ENCODE measurements around the gene CYP4Z1.
A peak's percentile ranks its signal among the peaks of the same experiment; 100 is the strongest.
"Not testable (repeated sequence)": the region's sequence is repeated elsewhere in the genome, so short reads cannot be mapped to it uniquely, and the experiment has no call there.

The CYP4Z1 gene, protein sequence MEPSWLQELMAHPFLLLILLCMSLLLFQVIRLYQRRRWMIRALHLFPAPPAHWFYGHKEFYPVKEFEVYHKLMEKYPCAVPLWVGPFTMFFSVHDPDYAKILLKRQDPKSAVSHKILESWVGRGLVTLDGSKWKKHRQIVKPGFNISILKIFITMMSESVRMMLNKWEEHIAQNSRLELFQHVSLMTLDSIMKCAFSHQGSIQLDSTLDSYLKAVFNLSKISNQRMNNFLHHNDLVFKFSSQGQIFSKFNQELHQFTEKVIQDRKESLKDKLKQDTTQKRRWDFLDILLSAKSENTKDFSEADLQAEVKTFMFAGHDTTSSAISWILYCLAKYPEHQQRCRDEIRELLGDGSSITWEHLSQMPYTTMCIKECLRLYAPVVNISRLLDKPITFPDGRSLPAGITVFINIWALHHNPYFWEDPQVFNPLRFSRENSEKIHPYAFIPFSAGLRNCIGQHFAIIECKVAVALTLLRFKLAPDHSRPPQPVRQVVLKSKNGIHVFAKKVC

DNA sequence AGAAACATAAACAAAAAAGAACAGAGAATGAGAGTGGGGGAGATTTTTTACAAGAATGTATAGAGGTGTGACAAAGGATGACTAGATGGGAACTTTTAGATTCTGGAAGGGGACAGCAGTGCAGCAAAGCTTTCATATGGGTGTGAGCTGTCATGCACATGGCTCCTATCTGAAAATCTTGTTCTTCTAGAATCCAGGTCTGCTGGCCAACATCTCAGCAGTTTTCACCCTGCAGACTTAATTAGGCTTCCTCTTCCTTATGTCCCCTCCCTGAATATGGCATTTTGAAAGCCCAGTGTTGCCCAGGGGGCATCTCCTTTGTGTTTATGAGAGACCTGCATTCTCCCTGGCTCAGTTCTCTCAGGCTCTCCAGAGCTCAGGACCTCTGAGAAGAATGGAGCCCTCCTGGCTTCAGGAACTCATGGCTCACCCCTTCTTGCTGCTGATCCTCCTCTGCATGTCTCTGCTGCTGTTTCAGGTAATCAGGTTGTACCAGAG lies at the start of gene CYP4Z1:
CYP4Z1 (plus strand) TSS at position 135 of the 498 bp plus-strand sequence; CDS start at position 395, 260 bp downstream.
- no peak for DNase-seq

DNA sequence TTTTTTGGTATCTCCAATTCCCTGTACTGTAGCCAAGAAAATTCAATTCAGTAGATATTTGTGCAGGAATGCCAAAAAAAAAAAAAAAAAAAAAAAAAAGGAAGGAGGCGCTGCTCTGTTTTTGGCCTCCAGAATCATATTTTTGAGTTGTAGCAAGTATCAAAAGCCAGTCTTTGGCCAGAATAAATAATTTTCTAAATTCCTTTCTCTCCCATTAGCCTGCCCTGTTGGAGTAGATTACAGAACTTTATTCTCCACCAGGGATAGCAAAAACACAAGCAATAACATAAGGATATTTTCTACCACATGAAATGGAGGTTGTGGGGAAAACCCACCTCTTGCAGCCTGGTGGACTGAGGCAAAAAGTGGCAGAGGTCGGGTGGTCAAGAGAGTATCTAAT lies 46.0 kb upstream of the CYP4Z1 start:
- no peak for DNase-seq

DNA sequence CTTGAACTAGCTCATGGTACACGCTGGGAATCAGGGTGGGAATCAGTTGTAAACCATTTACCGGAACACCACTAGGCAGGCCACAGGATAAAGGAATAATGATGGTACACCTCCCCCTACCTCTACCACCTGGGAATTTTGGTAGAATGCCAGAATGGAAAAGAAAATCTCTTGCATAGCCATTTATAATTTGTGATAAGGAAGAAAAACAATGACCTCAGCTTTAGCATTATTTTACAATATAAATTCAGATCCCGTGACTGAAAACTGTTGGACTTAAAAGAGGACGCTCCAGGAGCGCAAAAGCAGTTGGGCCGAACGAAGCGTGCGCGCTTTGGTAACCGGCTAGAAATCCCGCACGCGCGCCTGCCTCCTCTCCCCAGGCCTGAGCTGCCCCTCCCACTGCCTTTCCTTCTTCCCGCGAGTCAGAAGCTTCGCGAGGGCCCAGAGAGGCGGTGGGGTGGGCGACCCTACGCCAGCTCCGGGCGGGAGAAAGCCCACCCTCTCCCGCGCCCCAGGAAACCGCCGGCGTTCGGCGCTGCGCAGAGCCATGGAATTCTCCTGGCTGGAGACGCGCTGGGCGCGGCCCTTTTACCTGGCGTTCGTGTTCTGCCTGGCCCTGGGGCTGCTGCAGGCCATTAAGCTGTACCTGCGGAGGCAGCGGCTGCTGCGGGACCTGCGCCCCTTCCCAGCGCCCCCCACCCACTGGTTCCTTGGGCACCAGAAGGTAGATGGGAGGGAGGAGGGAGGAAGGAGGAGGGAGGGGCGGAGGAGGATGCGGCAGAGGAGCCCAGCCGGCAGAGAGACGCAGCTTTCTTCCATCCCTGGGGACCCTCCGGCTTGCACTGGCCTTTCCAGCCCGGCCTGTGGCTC lies 43.5 kb upstream of the CYP4Z1 start, which contains the start of gene CYP4X1:
CYP4X1 (plus strand) TSS at position 402 of the 873 bp plus-strand sequence; CDS start at position 551, 149 bp downstream.
- peak; percentile 75 for DNase-seq

DNA sequence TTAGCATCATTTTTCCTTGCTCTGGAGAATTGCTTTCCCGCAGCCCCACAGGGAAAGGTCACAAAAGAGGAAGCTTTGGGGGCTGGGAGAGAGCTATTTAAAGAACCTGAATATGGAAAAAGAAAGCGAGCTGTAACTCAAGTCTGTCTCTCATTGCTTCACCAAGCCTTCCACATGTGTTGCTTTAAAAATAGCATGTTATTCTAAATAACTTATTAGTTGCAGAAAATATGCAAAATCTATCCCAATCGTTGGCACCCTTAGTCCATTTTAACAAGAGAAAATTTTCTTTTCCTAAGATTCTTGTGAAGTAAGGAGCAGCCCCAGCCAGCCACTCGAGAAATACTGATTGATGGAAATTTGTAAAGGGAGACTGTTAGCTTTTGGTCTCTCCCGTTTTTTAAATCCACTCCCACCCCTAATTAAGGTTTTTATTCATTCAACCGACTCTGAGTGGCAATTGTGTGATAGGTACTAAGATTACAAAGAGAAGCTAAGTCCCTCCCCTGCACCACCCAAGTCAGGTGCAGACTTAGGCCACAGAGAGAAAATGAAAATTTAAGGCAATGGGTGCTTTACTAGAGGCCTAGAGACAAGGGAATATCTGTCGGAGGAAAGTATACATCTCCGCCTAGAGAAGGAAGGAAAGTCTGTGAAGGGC lies 42.8 kb upstream of the CYP4Z1 start:
- no peak for DNase-seq

DNA sequence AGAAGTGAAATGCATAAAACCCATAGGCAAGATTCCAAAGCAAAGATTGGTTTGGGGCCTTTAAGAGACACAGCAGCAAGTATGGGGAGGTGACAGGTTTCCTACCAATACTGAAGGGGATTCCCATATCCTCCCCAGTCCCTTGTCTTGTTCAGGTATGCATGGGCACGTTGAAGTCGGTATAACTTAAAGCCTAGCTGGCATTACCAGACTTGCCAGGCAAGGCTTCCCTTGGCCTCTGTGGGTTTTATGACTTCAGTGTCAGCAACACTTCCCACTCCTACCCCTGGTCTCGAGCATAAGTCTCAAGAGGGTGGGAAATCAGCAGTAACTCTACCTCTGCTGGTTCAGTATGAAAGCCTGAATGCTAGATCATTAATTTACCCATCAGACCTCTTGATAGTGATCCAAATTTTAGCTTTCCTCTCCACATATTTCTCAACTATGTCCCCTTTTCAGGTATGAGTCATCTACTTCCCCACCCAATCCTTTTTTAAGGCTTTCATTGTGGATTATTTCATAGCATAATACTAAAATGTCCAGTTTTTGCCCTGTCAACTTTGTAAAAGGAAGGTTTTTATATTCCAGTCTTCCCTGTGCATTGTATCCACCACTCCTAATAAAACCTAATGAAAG lies 36.7 kb upstream of the CYP4Z1 start:
- DNase-seq: no peak

DNA sequence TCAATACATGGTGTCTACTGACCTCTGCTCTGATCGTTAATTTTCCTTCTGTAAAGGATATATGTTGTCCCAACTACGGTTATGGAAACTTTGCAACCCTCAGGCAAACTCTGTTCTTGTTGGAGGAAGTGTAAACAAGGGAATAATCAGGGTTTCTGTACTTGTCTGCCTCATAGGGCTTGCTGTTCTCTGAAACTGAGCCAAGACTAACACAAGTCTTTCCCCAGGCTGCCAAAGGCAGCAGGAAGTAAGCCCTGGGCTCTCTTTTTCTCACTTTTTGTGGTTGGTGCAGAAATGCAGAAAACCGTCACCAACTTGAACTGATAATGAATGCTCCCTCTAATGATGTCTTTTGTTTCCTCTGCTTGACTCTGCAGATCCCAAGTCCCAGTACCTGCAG lies 36.0 kb upstream of the CYP4Z1 start:
- DNase-seq: no peak

DNA sequence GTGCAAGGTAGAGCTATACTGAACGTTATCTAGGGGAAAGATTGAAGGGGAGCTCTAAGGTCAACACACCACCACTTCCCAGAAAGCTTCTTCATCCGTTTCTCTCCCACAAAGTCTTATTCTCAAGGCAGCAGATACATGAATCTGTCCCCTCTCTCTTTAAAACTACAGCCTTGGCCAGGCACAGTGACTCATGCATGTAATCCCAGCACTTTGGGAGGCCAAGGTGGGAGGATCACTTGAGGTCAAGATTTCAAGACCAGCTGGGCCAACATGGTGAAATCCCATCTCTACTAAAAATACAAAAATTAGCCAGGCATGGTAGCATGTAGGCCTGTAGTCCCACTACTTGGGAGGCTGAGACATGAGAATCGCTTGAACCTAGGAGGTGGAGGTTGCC lies 35.4 kb upstream of the CYP4Z1 start:
- DNase-seq: no peak

DNA sequence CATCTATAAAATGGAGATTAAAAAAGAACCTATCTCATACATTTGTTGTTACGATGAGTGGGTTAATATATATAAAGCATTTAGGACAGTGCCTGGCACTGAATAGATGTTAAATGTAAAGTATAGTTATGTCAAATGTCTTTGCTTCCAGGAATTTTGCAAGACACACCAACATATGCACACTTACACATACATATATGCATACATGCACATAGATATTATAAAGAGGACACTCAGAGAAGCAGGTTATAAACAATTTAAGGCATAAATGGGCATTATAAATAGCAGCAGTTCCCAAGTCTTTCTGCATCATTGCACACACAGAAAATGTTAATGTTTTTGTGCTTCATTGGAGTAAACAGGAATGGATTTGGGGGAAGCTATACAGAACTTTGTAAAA lies 30.3 kb upstream of the CYP4Z1 start:
- DNase-seq: no peak

DNA sequence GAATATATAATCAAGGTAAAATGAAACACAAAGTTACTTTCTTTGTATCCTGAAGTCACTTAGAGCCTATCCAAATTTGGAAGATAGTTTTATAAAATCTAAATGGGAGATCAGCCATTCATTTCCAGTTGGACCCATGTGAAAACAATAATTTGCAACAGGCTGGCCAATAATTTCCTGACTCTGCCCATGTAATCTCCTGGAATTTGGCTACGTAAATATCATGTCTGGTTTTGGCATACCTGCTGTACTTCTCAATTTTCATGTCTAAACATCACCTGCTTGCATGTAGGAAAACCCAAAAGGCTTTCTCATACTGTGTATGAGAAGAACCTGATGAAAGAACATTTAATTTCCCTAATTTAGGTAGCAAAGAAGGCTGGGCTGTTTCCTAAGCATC lies 7.7 kb upstream of the CYP4Z1 start:
- no peak for DNase-seq

DNA sequence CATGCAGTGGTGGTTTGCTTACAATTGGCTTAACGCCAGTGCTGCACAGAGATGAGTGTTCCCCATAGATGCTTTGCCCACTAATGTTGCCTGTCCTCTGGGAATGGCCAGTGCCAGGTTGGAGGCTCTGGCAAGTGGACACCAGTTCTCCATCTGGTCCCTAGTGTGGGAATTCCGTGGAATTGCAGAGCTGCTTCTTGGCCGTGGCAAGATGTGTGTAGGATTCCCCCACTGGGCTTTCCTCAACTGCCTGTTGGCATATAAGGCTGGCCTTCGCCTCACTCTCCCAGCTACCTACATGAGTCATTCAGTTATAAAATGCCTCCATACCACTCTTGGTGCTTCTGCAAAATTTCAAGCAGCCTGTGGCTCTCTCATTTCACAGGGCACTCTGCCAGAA lies 2.0 kb downstream of the CYP4Z1 start:
- DNase-seq: not testable (repeated sequence)

DNA sequence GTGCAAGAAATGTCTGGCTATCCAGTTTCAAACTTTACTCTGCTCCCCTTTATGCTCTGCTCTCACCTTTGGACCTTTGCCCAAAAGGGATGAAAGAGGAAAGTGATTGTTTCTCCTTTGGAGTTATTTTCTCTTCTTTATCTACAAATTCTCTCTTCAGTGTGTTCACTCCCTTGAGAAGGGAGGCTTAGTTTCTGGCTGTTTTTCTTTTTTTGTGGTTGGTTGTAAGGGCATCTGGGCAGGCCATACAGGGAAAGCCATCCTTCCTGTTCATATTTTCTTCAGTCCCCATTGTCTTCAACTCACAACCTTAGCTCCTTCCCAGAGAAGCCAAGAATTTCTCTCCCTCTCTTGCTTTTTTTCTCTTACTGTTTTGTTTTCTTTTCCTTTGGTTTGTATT lies 2.5 kb downstream of the CYP4Z1 start:
- DNase-seq: not testable (repeated sequence)

DNA sequence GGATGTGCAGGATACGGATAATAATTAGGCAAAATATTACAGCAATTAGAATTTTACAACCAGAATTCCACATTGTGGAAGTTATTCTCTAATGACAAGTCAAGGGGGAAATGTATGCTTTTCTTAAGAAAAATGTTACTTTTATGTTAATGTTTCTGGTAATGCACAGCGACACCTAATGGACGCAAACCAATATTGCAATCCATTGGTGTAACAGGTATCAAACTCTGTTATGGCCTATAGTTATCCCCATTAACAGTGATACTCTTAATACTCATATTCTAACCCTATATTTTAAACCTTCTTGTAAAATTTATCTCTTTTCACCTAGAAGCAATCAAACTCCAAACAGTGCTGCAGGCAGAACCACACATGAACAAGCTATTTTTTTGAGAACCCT lies 22.3 kb downstream of the CYP4Z1 start:
- DNase-seq: peak; percentile 53

DNA sequence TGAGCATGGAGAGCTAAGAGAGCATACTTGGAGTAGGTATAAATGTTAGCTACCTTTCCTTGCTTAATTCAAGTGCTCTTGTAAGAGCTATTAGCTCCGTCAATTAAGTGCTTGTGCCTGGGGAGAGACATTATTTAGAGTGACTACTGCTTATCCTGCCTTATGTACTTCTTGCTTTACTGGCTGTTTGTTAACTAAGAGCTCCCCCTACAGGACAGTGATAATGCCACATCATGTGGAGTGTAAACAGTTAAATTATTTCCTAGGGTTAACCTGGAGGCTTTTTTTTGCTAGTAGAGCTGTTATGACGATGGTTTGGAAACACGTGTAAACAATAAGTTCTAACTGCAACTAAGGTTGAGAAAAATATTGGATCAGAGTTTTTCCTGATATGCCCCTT lies 24.4 kb downstream of the CYP4Z1 start:
- DNase-seq: not testable (repeated sequence)

DNA sequence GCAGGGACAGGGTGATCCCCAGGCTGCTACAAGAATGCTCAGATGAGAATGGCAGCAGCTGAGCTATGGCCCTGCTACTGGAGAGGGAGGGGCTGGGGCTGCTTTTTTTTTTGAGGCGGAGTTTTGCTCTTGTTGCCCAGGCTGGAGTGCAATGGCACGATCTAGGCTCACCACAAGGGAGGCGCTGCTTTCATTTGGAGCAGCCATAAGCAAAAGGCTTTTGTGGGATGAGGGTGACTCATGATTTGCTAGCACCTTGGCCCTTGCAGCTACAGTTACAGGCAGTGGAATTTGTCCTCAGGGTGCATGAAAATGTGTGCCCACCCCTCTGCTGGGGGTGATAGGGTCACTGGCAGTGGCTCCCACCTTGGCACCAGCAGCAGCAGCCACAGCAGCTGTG lies 37.8 kb downstream of the CYP4Z1 start:
- DNase-seq: no peak

DNA sequence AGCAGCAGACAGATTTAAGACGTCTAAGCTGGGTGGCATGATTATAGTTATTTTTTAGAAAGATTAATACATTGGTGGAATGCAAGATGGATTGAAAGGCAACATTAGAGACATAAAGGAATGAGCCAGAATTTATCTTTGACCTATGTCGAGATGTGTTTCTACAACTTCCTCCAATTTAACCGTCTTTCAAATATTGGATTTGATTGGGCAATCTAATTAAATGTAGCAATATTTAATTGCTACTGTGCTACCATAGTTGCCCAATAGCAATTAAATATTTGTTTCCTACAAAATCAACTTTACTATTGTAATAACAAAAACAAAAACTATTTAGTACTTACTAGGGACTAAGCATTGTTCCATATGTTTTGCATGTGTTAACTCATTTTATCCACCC lies 39.8 kb downstream of the CYP4Z1 start:
- DNase-seq: no peak

DNA sequence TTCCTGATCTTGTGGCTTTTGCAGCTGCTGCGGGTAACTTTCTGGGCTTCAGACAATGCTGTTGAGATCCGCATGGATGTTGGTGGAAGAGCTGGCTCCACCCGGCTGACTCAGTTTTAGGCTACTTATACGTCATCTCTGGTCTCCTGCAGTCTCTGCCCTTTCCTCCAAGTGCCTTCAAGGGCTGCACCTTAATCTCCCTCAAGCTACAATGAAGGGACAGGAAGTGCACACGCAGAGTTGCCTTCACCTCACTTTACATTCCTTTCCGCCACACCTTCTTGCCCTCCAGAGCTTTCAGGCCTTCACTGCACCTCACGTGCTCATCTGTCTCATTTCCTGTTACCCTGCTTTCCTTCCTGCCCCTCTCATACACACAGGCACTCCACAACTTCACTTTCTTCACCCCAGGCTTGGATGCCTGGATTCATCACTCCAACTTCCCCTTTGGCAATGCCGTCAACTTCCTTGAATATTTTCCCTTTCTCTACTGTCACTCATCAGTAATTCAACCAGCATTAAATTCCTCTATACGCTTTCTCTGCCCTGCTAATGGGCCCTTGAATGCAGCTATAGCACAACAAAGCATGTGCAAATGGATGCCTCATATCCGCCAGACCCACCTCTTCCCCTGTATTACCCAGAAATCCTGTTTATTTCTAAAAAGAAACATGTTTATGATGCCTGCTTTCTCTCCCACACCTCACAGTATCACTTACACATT lies 41.0 kb downstream of the CYP4Z1 start:
- not testable (repeated sequence) for DNase-seq

DNA sequence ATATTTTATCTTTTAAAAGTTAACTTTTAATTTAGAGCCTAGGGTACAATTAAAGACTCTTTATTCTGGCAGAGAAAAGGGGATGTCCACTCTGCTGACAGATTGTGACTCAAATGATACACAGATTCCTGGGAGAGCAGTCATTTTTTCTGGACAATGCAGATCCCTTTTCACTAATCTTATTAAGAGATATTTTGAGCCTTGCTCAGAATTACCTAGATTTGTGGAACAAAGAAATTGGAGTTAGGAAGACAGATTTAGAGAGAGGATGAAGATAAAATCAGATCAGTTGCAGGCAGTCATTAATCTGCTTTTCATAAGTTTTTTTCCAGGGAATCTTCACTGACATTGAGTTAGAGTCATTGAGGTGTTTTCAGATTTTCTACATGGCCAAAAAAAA lies 42.5 kb downstream of the CYP4Z1 start:
- not testable (repeated sequence) for DNase-seq

DNA sequence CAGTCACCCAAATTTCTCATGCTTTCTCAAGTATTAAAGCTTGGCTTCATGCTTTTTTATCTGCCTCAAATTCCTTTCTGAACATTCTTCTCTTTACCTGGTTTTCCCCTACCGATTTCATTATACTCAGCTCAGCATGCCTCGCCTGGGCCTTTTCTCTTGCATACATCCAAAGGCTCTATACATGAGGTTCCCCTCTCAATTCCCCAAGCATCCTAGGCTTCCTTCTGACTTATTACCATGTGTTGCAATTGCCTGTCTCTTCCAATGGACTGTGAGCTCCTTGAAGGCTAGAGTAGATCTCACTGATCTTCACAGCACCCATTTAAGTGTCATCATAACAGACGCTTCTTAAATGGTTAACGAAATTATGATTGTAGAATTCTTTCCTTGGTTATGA lies 46.1 kb downstream of the CYP4Z1 start:
- no peak for DNase-seq

DNA sequence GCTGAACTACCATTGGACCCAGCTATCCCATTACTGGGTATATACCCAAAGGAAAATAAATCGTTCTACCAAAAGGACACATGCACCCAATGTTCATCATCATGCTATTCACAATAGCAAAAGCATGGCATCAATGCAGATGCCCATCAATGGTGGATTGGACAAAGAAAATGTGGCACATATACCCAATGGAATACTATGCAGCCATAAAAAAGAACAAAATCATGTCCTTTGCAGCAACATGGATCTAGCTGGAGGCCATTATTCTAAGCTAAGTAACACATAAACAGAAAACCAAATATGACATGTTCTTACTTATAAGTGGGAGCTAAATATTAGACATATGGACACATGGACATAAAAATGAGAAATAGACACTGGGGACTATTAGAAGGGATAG lies 54.0 kb downstream of the CYP4Z1 start:
- DNase-seq: not testable (repeated sequence)

DNA sequence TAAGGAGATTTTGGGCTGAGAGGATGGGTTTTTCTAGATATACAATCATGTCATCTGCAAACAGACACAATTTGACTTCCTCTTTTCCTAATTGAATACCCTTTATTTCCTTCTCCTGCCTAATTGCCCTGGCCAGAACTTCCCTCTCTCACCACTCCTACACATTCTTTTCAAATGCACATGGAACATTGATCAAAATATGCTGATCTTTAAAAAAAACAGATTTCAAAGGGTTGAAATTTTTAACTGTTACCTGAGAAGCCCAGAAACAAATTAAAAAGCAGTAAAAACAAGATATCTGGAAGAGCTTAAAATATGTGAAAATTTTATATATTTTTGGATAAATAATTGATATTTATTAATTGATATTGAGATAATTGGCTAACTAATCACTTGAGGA lies 57.8 kb downstream of the CYP4Z1 start:
- not testable (repeated sequence) for DNase-seq

DNA sequence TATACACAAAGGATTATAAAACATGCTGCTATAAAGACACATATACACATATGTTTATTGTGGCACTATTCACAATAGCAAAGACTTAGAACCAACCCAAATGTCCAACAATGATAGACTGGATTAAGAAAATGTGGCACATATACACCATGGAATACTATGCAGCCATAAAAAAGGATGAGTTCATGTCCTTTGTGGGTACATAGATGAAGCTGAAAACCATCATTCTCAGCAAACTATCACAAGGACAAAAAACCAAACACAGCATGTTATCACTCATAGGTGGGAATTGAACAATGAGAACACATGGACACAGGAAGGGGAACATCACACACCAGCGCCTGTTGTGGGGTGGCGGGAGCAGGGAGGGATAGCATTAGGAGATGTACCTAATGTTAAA lies 60.0 kb downstream of the CYP4Z1 start:
- DNase-seq: not testable (repeated sequence)

DNA sequence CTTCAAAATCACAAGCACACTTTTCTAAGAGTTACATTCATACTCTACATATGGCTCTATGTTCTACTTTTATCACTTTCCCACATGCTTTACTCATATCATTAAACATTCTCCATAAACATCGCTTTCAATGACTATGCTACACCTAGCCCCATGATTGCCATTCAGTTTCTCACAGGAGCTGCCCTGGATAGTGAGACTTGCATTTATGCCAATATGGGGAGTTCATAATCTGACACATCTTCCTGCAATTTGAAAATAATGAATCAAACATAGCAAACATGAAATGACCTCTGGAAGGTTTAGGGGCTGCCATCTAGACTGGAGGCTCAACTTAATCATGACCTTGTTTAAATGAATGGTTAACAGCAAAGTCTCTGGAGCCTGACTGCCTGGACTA lies 61.2 kb downstream of the CYP4Z1 start:
- no peak for DNase-seq

Measured in eye (tissue), 1 donor.